Measurements from ENCODE around the gene STRIP2.
"Not testable (repeated sequence)": the region's sequence is repeated elsewhere in the genome, so short reads cannot be mapped to it uniquely, and the experiment has no call there.

STRIP2 gene

GRCh38 chr7:129519464-129519863 lies 85.2 kb downstream of the STRIP2 start:
- H3K4me3 ChIP-seq (ENCODE audit: low read length), result no peak overlapping the region
- no peak for DNase-seq (ENCODE audit: low read depth)
- no peak for TF ChIP-seq CTCF (conservative IDR thresholded peaks at IDR 0.05; ENCODE audit: low read depth, low read length)

DNA sequence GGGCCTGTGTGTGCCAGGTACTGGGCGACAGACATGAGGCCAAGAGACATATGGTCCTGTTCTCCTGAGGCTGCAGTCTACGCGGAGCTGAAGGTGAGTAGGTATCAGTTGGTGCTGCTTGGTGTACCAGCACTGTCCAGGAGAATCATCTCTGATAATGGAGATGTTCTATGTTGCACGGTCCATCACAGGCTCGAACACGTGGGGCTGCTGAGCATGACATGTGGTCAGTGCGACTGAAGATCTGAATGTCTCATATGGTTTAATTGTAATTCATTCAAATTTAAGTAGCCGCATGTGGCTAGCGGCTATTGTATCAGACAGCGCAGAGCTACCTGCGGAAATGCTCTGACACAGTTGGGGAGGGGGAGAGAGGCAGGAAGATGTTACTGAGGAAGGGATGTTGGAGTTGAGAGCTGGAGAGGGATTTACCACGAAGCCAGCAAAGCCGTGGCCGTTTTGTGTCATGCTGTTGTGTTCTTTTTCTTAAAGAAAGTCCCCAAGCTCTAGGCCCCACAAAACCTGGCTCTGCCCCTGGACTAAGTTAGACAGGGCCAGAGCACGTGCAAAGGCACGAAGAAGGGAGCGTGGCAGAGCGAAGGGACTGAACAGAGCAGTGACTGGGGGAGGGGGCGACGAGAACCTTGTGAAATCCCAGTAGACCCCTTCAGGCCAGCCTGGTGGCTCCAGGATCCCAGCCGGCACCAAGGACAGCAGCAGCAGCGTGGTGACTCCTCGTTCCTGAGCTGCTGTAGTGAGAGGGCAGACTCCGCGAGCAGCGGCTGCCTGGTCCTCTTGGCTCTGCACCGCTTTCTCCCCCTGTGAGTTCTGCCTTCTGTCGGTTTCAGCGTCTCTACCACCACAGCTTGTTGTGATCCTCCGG lies 88.1 kb downstream of the STRIP2 start:
- no peak overlapping the region for H3K4me3 ChIP-seq (ENCODE audit: low read length)
- DNase-seq (ENCODE audit: low read depth), result no peak
- TF ChIP-seq CTCF (conservative IDR thresholded peaks at IDR 0.05; ENCODE audit: low read depth, low read length), result no peak

GRCh38 chr7:129522971-129523340 lies 88.7 kb downstream of the STRIP2 start:
- no peak for DNase-seq (ENCODE audit: low read depth)
- no peak overlapping the region for H3K4me3 ChIP-seq (ENCODE audit: low read length)
- no peak for TF ChIP-seq CTCF (conservative IDR thresholded peaks at IDR 0.05; ENCODE audit: low read depth, low read length)

DNA sequence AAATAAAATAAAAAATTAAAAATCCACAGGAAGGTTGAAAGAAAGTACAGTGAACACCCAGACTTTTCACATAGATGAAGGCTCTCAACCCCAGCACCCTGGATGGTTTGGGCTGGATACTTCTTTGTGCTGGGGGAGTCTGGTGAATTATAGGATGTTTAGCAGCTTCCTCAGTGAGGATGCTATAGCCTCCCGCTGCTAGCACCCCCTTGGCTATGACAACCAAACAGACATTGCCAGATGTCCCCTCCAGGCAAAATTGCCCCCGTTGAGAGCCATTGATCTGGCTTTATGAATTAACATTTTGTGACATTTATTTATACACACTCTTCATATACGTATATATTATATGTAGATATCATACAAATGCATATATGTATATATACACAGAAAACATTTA lies 89.7 kb downstream of the STRIP2 start:
- DNase-seq (ENCODE audit: low read depth), result no peak
- H3K4me3 ChIP-seq (ENCODE audit: low read length), result no peak overlapping the region
- TF ChIP-seq CTCF (conservative IDR thresholded peaks at IDR 0.05; ENCODE audit: low read depth, low read length), result no peak

DNA sequence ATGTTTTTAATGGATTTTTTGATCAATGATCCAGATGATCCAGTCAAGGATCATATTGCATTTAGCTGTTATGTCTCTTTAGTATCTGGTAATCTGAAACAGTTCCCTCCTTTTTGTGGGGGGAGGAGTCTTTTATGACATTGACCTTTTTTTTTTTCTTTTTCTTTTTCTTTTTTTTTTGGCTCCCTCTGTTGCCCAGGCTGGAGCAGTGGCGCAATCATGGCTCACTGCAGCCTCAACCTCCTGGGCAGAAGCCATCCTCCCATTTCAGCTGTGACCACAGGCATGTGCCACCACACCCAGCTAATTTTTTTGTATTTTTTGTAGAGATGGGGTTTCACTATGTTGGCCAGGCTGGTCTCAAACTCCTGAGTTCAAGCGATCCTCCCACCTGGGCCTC lies 90.2 kb downstream of the STRIP2 start:
- not testable (repeated sequence) for DNase-seq (ENCODE audit: low read depth); H3K4me3 ChIP-seq (ENCODE audit: low read length)

DNA sequence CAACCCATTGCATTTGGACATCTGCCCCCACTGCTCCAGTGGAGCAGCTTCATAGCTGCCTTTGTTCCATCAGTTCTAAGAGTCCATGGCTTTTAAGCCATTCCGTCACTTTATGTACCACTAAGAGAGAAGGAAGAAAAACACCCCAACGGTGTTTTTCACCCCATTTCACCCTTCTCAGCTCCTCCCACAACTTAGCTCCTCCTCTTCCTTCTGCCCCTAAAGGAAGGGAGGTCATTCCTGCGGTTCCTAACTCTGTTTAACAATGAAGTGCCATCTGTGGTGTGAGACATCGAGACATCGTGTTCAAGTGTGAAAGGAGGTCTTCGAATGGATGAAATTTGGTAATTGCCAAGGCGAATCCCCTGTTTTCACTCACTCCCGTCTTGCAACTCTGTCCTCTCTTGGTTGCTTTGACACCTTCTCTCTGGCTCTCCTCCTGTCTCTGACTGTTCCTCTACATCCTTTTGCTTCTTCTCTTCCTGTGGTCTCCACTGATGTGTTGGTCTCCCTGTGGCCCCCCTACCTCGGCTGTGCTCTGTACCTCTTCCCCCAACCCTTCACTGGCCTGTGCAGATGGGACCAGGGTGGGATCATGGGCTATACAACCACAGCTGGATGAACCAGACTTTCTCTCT lies 91.1 kb downstream of the STRIP2 start:
- H3K4me3 ChIP-seq (ENCODE audit: low read length), result no peak overlapping the region
- DNase-seq (ENCODE audit: low read depth), result no peak
- no peak for TF ChIP-seq CTCF (conservative IDR thresholded peaks at IDR 0.05; ENCODE audit: low read depth, low read length)

DNA sequence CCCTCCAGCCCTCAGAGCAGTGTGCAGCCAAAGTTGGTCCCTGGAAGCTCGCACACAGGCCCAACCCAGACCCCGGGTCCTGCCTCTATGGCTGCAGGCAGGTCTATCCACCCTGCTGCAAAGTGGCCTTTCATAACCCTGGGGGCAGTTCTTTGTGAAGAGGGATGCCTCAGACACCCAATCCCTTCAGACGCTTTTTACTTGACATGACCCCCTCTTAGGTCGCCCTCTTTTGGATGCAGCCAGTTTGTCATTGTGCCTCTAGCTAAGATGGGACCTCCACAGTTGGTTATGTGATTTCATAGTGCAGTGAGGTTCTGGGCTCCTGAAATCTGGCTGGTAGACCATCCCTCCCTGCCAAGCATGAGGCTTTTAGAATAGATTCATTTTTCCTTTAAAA lies 95.4 kb downstream of the STRIP2 start:
- no peak for TF ChIP-seq CTCF (conservative IDR thresholded peaks at IDR 0.05; ENCODE audit: low read depth, low read length)
- H3K4me3 ChIP-seq (ENCODE audit: low read length), result no peak overlapping the region
- DNase-seq (ENCODE audit: low read depth), result no peak
